Measurements from ENCODE around the gene PRKCH.

GRCh38 chr14:61532123-61532505 lies 210.7 kb downstream of the PRKCH start:
- TF ChIP-seq CTCF (conservative IDR thresholded peaks at IDR 0.05; ENCODE audit: low read depth, low read length): no peak
- no peak for TF ChIP-seq EZH2phosphoT487 (IDR thresholded peaks at IDR 0.05; ENCODE audit: borderline replicate concordance, low read length)
- TF ChIP-seq EZH2 (IDR thresholded peaks at IDR 0.05; ENCODE audit: low read length, unreplicated experiment): no peak
